Endothelial cell of umbilical vein (primary cell): Measurements from ENCODE around the gene PHC2.

Experiments used
- EZH2 ChIP-seq: IDR thresholded peaks from 2 replicates; pipeline ENCODE4 v1.6.1; 2012; ENCODE audit warnings: borderline replicate concordance, low read depth, mild to moderate bottlenecking, moderate library complexity, low read length, inconsistent platforms; ENCODE audit not compliant: severe bottlenecking
- GATA2 ChIP-seq: IDR thresholded peaks from 2 replicates; pipeline ENCODE4 v1.7.0; 2011; ENCODE audit warnings: low read depth, mild to moderate bottlenecking, moderate library complexity, mixed read lengths, low read length; ENCODE audit not compliant: insufficient read length, insufficient read depth
- JUN ChIP-seq: IDR thresholded peaks from 2 replicates; pipeline ENCODE4 v1.6.1; 2011; ENCODE audit warnings: borderline replicate concordance, low read depth; ENCODE audit not compliant: insufficient read length, insufficient read depth
- MAX ChIP-seq: IDR thresholded peaks from 2 replicates; pipeline ENCODE4 v1.6.1; 2011; ENCODE audit not compliant: insufficient read depth, insufficient read length
- MYC ChIP-seq: IDR thresholded peaks from one replicate; pipeline ENCODE4 v1.6.1; 2011; ENCODE audit warnings: mild to moderate bottlenecking, low read depth, low read length
- POLR2A ChIP-seq: IDR thresholded peaks from 2 replicates; pipeline ENCODE4 v1.6.1; 2012; ENCODE audit warnings: low read depth, mild to moderate bottlenecking, control low read depth, low read length
- POLR2AphosphoS5 ChIP-seq: IDR thresholded peaks from 2 replicates; pipeline ENCODE4 v1.6.1; 2012; ENCODE audit warnings: low read depth, mild to moderate bottlenecking, control low read depth, low read length, moderate library complexity; ENCODE audit not compliant: insufficient read depth
- TF ChIP-seq, protein P1 (sequence below), 2 donors: IDR thresholded peaks; 1 replicate in 1 of 2; 2 replicates in 1 of 2; pipeline ENCODE4 v1.5.1; 2011; ENCODE audit warnings: low read length in 2 of 2, mild to moderate bottlenecking in 2 of 2, moderate library complexity in 2 of 2, control low read depth in 1 of 2, inconsistent platforms in 1 of 2, low read depth in 1 of 2; ENCODE audit not compliant: insufficient read depth in 1 of 2; ENCODE audit errors: extremely low read depth in 1 of 2

- TF ChIP-seq MYC (no peak), EZH2 (no peak), POLR2A (no peak), POLR2AphosphoS5 (no peak), GATA2 (no peak), MAX (no peak), JUN (no peak)
- TF ChIP-seq, protein P1, sequence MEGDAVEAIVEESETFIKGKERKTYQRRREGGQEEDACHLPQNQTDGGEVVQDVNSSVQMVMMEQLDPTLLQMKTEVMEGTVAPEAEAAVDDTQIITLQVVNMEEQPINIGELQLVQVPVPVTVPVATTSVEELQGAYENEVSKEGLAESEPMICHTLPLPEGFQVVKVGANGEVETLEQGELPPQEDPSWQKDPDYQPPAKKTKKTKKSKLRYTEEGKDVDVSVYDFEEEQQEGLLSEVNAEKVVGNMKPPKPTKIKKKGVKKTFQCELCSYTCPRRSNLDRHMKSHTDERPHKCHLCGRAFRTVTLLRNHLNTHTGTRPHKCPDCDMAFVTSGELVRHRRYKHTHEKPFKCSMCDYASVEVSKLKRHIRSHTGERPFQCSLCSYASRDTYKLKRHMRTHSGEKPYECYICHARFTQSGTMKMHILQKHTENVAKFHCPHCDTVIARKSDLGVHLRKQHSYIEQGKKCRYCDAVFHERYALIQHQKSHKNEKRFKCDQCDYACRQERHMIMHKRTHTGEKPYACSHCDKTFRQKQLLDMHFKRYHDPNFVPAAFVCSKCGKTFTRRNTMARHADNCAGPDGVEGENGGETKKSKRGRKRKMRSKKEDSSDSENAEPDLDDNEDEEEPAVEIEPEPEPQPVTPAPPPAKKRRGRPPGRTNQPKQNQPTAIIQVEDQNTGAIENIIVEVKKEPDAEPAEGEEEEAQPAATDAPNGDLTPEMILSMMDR (IDR thresholded peaks at IDR 0.05; ENCODE audit: extremely low read depth in 1 of 2, insufficient read depth in 1 of 2, low read depth in 1 of 2, low read length in 2 of 2), result no peak
Measured at GRCh38 chr1:33379631-33380354, 51.1 kb downstream of the PHC2 start.
